ENCODE measurements around the gene MECP2.

The MECP2 gene

GRCh38 chrX:153993079-153993478 is 104.4 kb downstream of the MECP2 start:
- TF ChIP-seq SNAI2 (CRISPR knock-in tag; IDR thresholded peaks at IDR 0.05) (no peak), ESRRG (CRISPR knock-in tag; IDR thresholded peaks at IDR 0.05) (no peak), PPARA (CRISPR knock-in tag; IDR thresholded peaks at IDR 0.05; ENCODE audit: borderline replicate concordance) (no peak), ZNF70 (CRISPR knock-in tag; IDR thresholded peaks at IDR 0.05) (no peak), ARNTL (CRISPR knock-in tag; IDR thresholded peaks at IDR 0.05; ENCODE audit: borderline replicate concordance, low read depth) (no peak), TCF4 (CRISPR knock-in tag; IDR thresholded peaks at IDR 0.05; ENCODE audit: borderline replicate concordance) (no peak), ISL1 (CRISPR knock-in tag; IDR thresholded peaks at IDR 0.05) (no peak), TSHZ2 (CRISPR knock-in tag; IDR thresholded peaks at IDR 0.05) (no peak), ZNF565 (CRISPR knock-in tag; conservative IDR thresholded peaks at IDR 0.05; ENCODE audit: low read depth) (no peak)
- TF ChIP-seq, protein P1, sequence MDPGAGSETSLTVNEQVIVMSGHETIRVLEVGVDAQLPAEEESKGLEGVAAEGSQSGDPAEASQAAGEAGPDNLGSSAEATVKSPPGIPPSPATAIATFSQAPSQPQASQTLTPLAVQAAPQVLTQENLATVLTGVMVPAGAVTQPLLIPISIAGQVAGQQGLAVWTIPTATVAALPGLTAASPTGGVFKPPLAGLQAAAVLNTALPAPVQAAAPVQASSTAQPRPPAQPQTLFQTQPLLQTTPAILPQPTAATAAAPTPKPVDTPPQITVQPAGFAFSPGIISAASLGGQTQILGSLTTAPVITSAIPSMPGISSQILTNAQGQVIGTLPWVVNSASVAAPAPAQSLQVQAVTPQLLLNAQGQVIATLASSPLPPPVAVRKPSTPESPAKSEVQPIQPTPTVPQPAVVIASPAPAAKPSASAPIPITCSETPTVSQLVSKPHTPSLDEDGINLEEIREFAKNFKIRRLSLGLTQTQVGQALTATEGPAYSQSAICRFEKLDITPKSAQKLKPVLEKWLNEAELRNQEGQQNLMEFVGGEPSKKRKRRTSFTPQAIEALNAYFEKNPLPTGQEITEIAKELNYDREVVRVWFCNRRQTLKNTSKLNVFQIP (CRISPR knock-in tag; IDR thresholded peaks at IDR 0.05; ENCODE audit: borderline replicate concordance, low read depth): no peak
- no peak for ATAC-seq

- TF ChIP-seq ZNF8 (CRISPR knock-in tag; IDR thresholded peaks at IDR 0.05) (no peak), ESRRG (CRISPR knock-in tag; IDR thresholded peaks at IDR 0.05) (no peak), ZFP3 (CRISPR knock-in tag; IDR thresholded peaks at IDR 0.05) (no peak), ISL1 (CRISPR knock-in tag; IDR thresholded peaks at IDR 0.05) (no peak), TSHZ2 (CRISPR knock-in tag; IDR thresholded peaks at IDR 0.05) (no peak), RARB (CRISPR knock-in tag; IDR thresholded peaks at IDR 0.05) (no peak), ARNTL (CRISPR knock-in tag; IDR thresholded peaks at IDR 0.05; ENCODE audit: borderline replicate concordance, low read depth) (no peak), CSDC2 (CRISPR knock-in tag; IDR thresholded peaks at IDR 0.05) (no peak), ZFP30 (CRISPR knock-in tag; IDR thresholded peaks at IDR 0.05) (no peak), CREB5 (CRISPR knock-in tag; IDR thresholded peaks at IDR 0.05; ENCODE audit: low read depth) (no peak), OSR1 (CRISPR knock-in tag; IDR thresholded peaks at IDR 0.05) (no peak), TCF4 (CRISPR knock-in tag; IDR thresholded peaks at IDR 0.05; ENCODE audit: borderline replicate concordance) (no peak), ZNF565 (CRISPR knock-in tag; conservative IDR thresholded peaks at IDR 0.05; ENCODE audit: low read depth) (no peak), TOX (CRISPR knock-in tag; IDR thresholded peaks at IDR 0.05; ENCODE audit: borderline replicate concordance) (no peak), PPARA (CRISPR knock-in tag; IDR thresholded peaks at IDR 0.05; ENCODE audit: borderline replicate concordance) (no peak), GLIS3 (CRISPR knock-in tag; IDR thresholded peaks at IDR 0.05) (no peak)
- TF ChIP-seq, protein P2, sequence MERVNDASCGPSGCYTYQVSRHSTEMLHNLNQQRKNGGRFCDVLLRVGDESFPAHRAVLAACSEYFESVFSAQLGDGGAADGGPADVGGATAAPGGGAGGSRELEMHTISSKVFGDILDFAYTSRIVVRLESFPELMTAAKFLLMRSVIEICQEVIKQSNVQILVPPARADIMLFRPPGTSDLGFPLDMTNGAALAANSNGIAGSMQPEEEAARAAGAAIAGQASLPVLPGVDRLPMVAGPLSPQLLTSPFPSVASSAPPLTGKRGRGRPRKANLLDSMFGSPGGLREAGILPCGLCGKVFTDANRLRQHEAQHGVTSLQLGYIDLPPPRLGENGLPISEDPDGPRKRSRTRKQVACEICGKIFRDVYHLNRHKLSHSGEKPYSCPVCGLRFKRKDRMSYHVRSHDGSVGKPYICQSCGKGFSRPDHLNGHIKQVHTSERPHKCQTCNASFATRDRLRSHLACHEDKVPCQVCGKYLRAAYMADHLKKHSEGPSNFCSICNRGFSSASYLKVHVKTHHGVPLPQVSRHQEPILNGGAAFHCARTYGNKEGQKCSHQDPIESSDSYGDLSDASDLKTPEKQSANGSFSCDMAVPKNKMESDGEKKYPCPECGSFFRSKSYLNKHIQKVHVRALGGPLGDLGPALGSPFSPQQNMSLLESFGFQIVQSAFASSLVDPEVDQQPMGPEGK (CRISPR knock-in tag; IDR thresholded peaks at IDR 0.05; ENCODE audit: borderline replicate concordance): no peak
- TF ChIP-seq, protein P1 (CRISPR knock-in tag; IDR thresholded peaks at IDR 0.05; ENCODE audit: borderline replicate concordance, low read depth): no peak
- TF ChIP-seq, protein P3, sequence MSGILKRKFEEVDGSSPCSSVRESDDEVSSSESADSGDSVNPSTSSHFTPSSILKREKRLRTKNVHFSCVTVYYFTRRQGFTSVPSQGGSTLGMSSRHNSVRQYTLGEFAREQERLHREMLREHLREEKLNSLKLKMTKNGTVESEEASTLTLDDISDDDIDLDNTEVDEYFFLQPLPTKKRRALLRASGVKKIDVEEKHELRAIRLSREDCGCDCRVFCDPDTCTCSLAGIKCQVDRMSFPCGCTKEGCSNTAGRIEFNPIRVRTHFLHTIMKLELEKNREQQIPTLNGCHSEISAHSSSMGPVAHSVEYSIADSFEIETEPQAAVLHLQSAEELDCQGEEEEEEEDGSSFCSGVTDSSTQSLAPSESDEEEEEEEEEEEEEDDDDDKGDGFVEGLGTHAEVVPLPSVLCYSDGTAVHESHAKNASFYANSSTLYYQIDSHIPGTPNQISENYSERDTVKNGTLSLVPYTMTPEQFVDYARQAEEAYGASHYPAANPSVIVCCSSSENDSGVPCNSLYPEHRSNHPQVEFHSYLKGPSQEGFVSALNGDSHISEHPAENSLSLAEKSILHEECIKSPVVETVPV (CRISPR knock-in tag; IDR thresholded peaks at IDR 0.05): no peak
- no peak for ATAC-seq
Observed at GRCh38 chrX:153992180-153992579, 105.3 kb downstream of the MECP2 start.

Measured in SK-N-SH treated with all-trans-retinoic acid at 6 μM for 48 hours (cell line).